Neutrophil (primary cell): ENCODE measurements around the gene TRIL.
A peak's percentile ranks its signal among the peaks of the same experiment; 100 is the strongest.

Experiments
- H3K27ac ChIP-seq: fragments of 200-600 bp; sonication (generic); 2 replicates; pipeline ENCODE4 v1.5.1; 2016; ENCODE audit warnings: mild to moderate bottlenecking, moderate library complexity
- H3K27me3 ChIP-seq: fragments of 200-600 bp; sonication (generic); 2 replicates; pipeline ENCODE4 v1.6.0; 2016; ENCODE audit warnings: mild to moderate bottlenecking
- H3K36me3 ChIP-seq: fragments of 200-600 bp; sonication (generic); 2 replicates; pipeline ENCODE4 v1.5.1; 2017
- H3K4me1 ChIP-seq, 2 experiments: fragments of 200-600 bp in 1 of 2; sonication (generic) in 1 of 2; 1 replicate in 1 of 2; 2 replicates in 1 of 2; pipeline versions ENCODE4 v1.5.1 to v1.6.1; 2013 to 2016; ENCODE audit warnings: low read depth in 1 of 2, low read length in 1 of 2, mild to moderate bottlenecking in 1 of 2, moderate library complexity in 1 of 2; ENCODE audit not compliant: control insufficient read depth in 1 of 2, insufficient read depth in 1 of 2
- H3K4me3 ChIP-seq, 2 experiments: fragments of 200-600 bp in 1 of 2; sonication (generic) in 1 of 2; 1 replicate in 1 of 2; 2 replicates in 1 of 2; pipeline ENCODE4 v1.5.1; 2013 to 2016; ENCODE audit warnings: low read depth in 1 of 2, low read length in 1 of 2, mild to moderate bottlenecking in 1 of 2, moderate library complexity in 1 of 2
- H3K9me3 ChIP-seq: fragments of 200-600 bp; sonication (generic); 2 replicates; pipeline ENCODE4 v1.5.1; 2016
- CTCF ChIP-seq: fragments of 200-600 bp; sonication (generic); IDR thresholded peaks from 2 replicates; pipeline ENCODE4 v1.5.1; 2016; ENCODE audit warnings: antibody characterized with exemption

The TRIL gene

GRCh38 chr7:28958980-28959347, 834 bp upstream of the TRIL start:
- no peaks in the 10 kb centered on the region for H3K36me3 ChIP-seq
- H3K4me3 ChIP-seq = no peak overlapping the region
- H3K27me3 ChIP-seq = peaks cover 89% of the 10 kb centered on the region
- no peak for TF ChIP-seq CTCF
- no peaks in the 10 kb centered on the region for H3K9me3 ChIP-seq
- H3K4me1 ChIP-seq = peaks cover 36 to 38% of the 10 kb centered on the region in 2 experiments
- H3K27ac ChIP-seq = no peak overlapping the region

GRCh38 chr7:28957751-28958234, 337 bp downstream of the TRIL start:
- peaks cover 100% of the 10 kb centered on the region for H3K27me3 ChIP-seq
- no peak overlapping the region for H3K27ac ChIP-seq
- no peaks in the 10 kb centered on the region for H3K9me3 ChIP-seq
- no peak for TF ChIP-seq CTCF
- peaks cover 36 to 38% of the 10 kb centered on the region in 2 experiments for H3K4me1 ChIP-seq
- H3K4me3 ChIP-seq = peak overlapping the region in 1 of 2 experiments; percentile 65
- no peaks in the 10 kb centered on the region for H3K36me3 ChIP-seq

- H3K27me3 ChIP-seq = peaks cover 96% of the 10 kb centered on the region
- no peaks in the 10 kb centered on the region for H3K9me3 ChIP-seq
- H3K4me3 ChIP-seq = peak overlapping the region; percentile 45 to 65
- no peaks in the 10 kb centered on the region for H3K36me3 ChIP-seq
- no peak for TF ChIP-seq CTCF
- peaks cover 39 to 44% of the 10 kb centered on the region in 2 experiments for H3K4me1 ChIP-seq
- H3K27ac ChIP-seq = no peak overlapping the region
Measured at GRCh38 chr7:28957064-28957750, 923 bp downstream of the TRIL start.

GRCh38 chr7:28956608-28957063, 1.5 kb downstream of the TRIL start:
- no peak overlapping the region for H3K27ac ChIP-seq
- peak overlapping the region; percentile 45 to 65 for H3K4me3 ChIP-seq
- no peak for TF ChIP-seq CTCF
- peaks cover 90% of the 10 kb centered on the region for H3K27me3 ChIP-seq
- H3K36me3 ChIP-seq = no peaks in the 10 kb centered on the region
- peaks cover 41 to 49% of the 10 kb centered on the region in 2 experiments for H3K4me1 ChIP-seq
- H3K9me3 ChIP-seq = no peaks in the 10 kb centered on the region

GRCh38 chr7:28955718-28956607, 2.2 kb downstream of the TRIL start:
- H3K4me3 ChIP-seq = peak overlapping the region; percentile 45 to 65
- H3K9me3 ChIP-seq = no peaks in the 10 kb centered on the region
- H3K4me1 ChIP-seq = peaks cover 41 to 55% of the 10 kb centered on the region in 2 experiments
- H3K27me3 ChIP-seq = peaks cover 83% of the 10 kb centered on the region
- no peak for TF ChIP-seq CTCF
- H3K27ac ChIP-seq = no peak overlapping the region
- no peaks in the 10 kb centered on the region for H3K36me3 ChIP-seq
